OCI-LY3 (cell line): ENCODE data around the gene CCDC142.

Experiments
- H2AFZ ChIP-seq: fragments of 200-600, 300-600 bp; shearing (Covaris generic); 2 replicates; pipeline ENCODE4 v1.6.0; 2014; ENCODE audit warnings: antibody characterized with exemption, low read depth, low read length
- H3K27ac ChIP-seq: fragments of 200-600, 300-600 bp; sonication (generic); 2 replicates; pipeline ENCODE4 v1.5.1; 2014; ENCODE audit warnings: mild to moderate bottlenecking, low read length, moderate library complexity, mixed read lengths
- H3K27me3 ChIP-seq: fragments of 200-600, 300-600 bp; sonication (generic); 2 replicates; pipeline ENCODE4 v1.6.1; 2014; ENCODE audit warnings: low read depth, low read length, mixed read lengths
- H3K36me3 ChIP-seq: fragments of 200-600, 300-600 bp; sonication (generic); replicated peaks from 2 replicates; pipeline ENCODE3; 2014; ENCODE audit warnings: low read depth, low read length, mixed read lengths
- H3K4me1 ChIP-seq: fragments of 300-600, 200-600 bp; sonication (generic); 2 replicates; pipeline ENCODE4 v1.6.1; 2014; ENCODE audit warnings: low read length, mixed read lengths
- H3K4me2 ChIP-seq: fragments of 200-600, 300-600 bp; sonication (generic); 2 replicates; pipeline ENCODE4 v1.6.1; 2014; ENCODE audit warnings: low read length, mixed read lengths
- H3K4me3 ChIP-seq: fragments of 300-600, 200-600 bp; sonication (generic); 2 replicates; pipeline ENCODE4 v1.5.1; 2014; ENCODE audit warnings: antibody characterized with exemption, mild to moderate bottlenecking, low read length, moderate library complexity
- H3K79me2 ChIP-seq: fragments of 300-600, 200-600 bp; shearing (Covaris generic); 2 replicates; pipeline ENCODE4 v1.6.1; 2014; ENCODE audit warnings: mild to moderate bottlenecking, low read length, mixed read lengths
- H3K9ac ChIP-seq: fragments of 300-600, 200-600 bp; shearing (Covaris generic); 2 replicates; pipeline ENCODE4 v1.6.0; 2014; ENCODE audit warnings: mild to moderate bottlenecking, low read length, moderate library complexity
- H3K9me3 ChIP-seq: fragments of 200-600, 300-600 bp; shearing (Covaris generic); 2 replicates; pipeline ENCODE4 v1.6.1; 2014; ENCODE audit warnings: low read length, mixed read lengths; ENCODE audit not compliant: insufficient read depth
- H4K20me1 ChIP-seq: fragments of 200-600, 300-600 bp; sonication (generic); 2 replicates; pipeline ENCODE4 v1.6.1; 2016; ENCODE audit warnings: low read length, mixed read lengths; ENCODE audit not compliant: insufficient read depth
- CTCF ChIP-seq: fragments of 200-600, 300-600 bp; sonication (generic); IDR thresholded peaks from 2 replicates; pipeline ENCODE4 v1.5.1; 2014; ENCODE audit warnings: antibody characterized with exemption, low read length, low read depth
- EZH2phosphoT487 ChIP-seq: fragments of 200-600 bp; shearing (Covaris generic); IDR thresholded peaks from 2 replicates; pipeline ENCODE4 v1.6.1; 2018; ENCODE audit warnings: antibody characterized with exemption, mixed run types, low read depth

Gene CCDC142

GRCh38 chr2:74493546-74493945 is 10.7 kb upstream of the CCDC142 start:
- Histone ChIP-seq H3K4me3 (no peak overlapping the region), H3K27ac (no peak overlapping the region), H3K4me1 (no peaks in the 10 kb centered on the region), H3K79me2 (no peaks in the 10 kb centered on the region), H3K9me3 (no peaks in the 10 kb centered on the region), H3K9ac (no peak overlapping the region), H3K36me3 (peaks cover 17% of the 10 kb centered on the region), H3K27me3 (no peaks in the 10 kb centered on the region), H2AFZ (no peak overlapping the region), H3K4me2 (no peak overlapping the region), H4K20me1 (no peaks in the 10 kb centered on the region)
- no peak for TF ChIP-seq EZH2phosphoT487
- no peak for TF ChIP-seq CTCF

- Histone ChIP-seq H3K4me2 (no peak overlapping the region), H3K4me1 (no peaks in the 10 kb centered on the region), H4K20me1 (no peaks in the 10 kb centered on the region), H3K4me3 (no peak overlapping the region), H3K9ac (no peak overlapping the region), H3K36me3 (peaks cover 17% of the 10 kb centered on the region), H3K27me3 (no peaks in the 10 kb centered on the region), H3K9me3 (no peaks in the 10 kb centered on the region), H2AFZ (no peak overlapping the region), H3K27ac (no peak overlapping the region), H3K79me2 (no peaks in the 10 kb centered on the region)
- TF ChIP-seq EZH2phosphoT487 = no peak
- TF ChIP-seq CTCF = no peak
Observed at GRCh38 chr2:74491648-74492544, 9.1 kb upstream of the CCDC142 start.

- H3K36me3 ChIP-seq = peaks cover 20% of the 10 kb centered on the region
- H3K27ac ChIP-seq = no peak overlapping the region
- H3K27me3 ChIP-seq = no peaks in the 10 kb centered on the region
- H3K4me3 ChIP-seq = no peak overlapping the region
- no peaks in the 10 kb centered on the region for H4K20me1 ChIP-seq
- no peak overlapping the region for H2AFZ ChIP-seq
- no peaks in the 10 kb centered on the region for H3K9me3 ChIP-seq
- H3K79me2 ChIP-seq = no peaks in the 10 kb centered on the region
- no peaks in the 10 kb centered on the region for H3K4me1 ChIP-seq
- TF ChIP-seq EZH2phosphoT487 (no peak), CTCF (no peak)
- no peak overlapping the region for H3K9ac ChIP-seq
- no peak overlapping the region for H3K4me2 ChIP-seq
Observed at GRCh38 chr2:74489906-74490305, 7.1 kb upstream of the CCDC142 start.

GRCh38 chr2:74488643-74489481 is 6.1 kb upstream of the CCDC142 start:
- Histone ChIP-seq H2AFZ (no peak overlapping the region), H3K27me3 (no peaks in the 10 kb centered on the region), H3K36me3 (peaks cover 20% of the 10 kb centered on the region), H3K4me1 (no peaks in the 10 kb centered on the region), H3K27ac (no peak overlapping the region), H3K9ac (no peak overlapping the region), H3K4me3 (no peak overlapping the region), H3K79me2 (peaks cover 1% of the 10 kb centered on the region; the same call in 1 of the 2 replicates), H3K4me2 (no peak overlapping the region), H4K20me1 (no peaks in the 10 kb centered on the region), H3K9me3 (no peaks in the 10 kb centered on the region)
- no peak for TF ChIP-seq EZH2phosphoT487
- TF ChIP-seq CTCF = no peak
